DMS79 (cell line): Measurements from ENCODE around the gene ZFYVE1.
A peak's percentile ranks its signal among the peaks of the same experiment; 100 is the strongest.
"Not testable (repeated sequence)": the region's sequence is repeated elsewhere in the genome, so short reads cannot be mapped to it uniquely, and the experiment has no call there.

Source experiments
- DNase-seq: peaks from one replicate; lab custom pipeline; 2025; lab: John Stamatoyannopoulos, UW

Gene ZFYVE1

GRCh38 chr14:72958548-72958947 lies 68.4 kb downstream of the ZFYVE1 start:
- DNase-seq = no peak

GRCh38 chr14:72957213-72957612 lies 69.7 kb downstream of the ZFYVE1 start:
- DNase-seq = no peak

- not testable (repeated sequence) for DNase-seq
Measured at GRCh38 chr14:72956741-72957140, 70.2 kb downstream of the ZFYVE1 start.

GRCh38 chr14:72952171-72952570 lies 74.7 kb downstream of the ZFYVE1 start:
- DNase-seq = no peak

GRCh38 chr14:72948481-72949138 lies 78.3 kb downstream of the ZFYVE1 start:
- no peak for DNase-seq

GRCh38 chr14:72947366-72948160 lies 79.3 kb downstream of the ZFYVE1 start:
- no peak for DNase-seq

GRCh38 chr14:72946491-72946890 lies 80.4 kb downstream of the ZFYVE1 start:
- no peak for DNase-seq

GRCh38 chr14:72945356-72946027 lies 81.4 kb downstream of the ZFYVE1 start:
- DNase-seq = no peak

GRCh38 chr14:72943876-72944430 lies 83.0 kb downstream of the ZFYVE1 start:
- DNase-seq = no peak

- DNase-seq = no peak
Measured at GRCh38 chr14:72942934-72943333, 84.0 kb downstream of the ZFYVE1 start.

GRCh38 chr14:72941286-72941985 lies 85.5 kb downstream of the ZFYVE1 start:
- no peak for DNase-seq

GRCh38 chr14:72939630-72940029 lies 87.3 kb downstream of the ZFYVE1 start:
- DNase-seq = no peak

GRCh38 chr14:72932893-72933292 lies 94.0 kb downstream of the ZFYVE1 start:
- DNase-seq = no peak

- DNase-seq = no peak
Measured at GRCh38 chr14:72929316-72930080, 97.4 kb downstream of the ZFYVE1 start.

- no peak for DNase-seq
Measured at GRCh38 chr14:72928872-72929271, 98.0 kb downstream of the ZFYVE1 start.

GRCh38 chr14:72926292-72927028 lies 100.4 kb downstream of the ZFYVE1 start, which contains the start of gene DCAF4:
Gene DCAF4 (plus strand): TSS chr14:72926464. CDS start chr14:72937979, 11,515 bp downstream.
- DNase-seq = peak; percentile 99

- DNase-seq = no peak
Measured at GRCh38 chr14:72925815-72926291, 101.1 kb downstream of the ZFYVE1 start.

GRCh38 chr14:72925171-72925759 lies 101.6 kb downstream of the ZFYVE1 start:
- DNase-seq = no peak

GRCh38 chr14:72924337-72924736 lies 102.6 kb downstream of the ZFYVE1 start:
- peak; percentile 53 for DNase-seq

- DNase-seq = no peak
Measured at GRCh38 chr14:72921396-72921795, 105.5 kb downstream of the ZFYVE1 start.
